Coronary artery (tissue), 2 donors: ENCODE measurements around the gene NUP214.
"Not testable (repeated sequence)": the region's sequence is repeated elsewhere in the genome, so short reads cannot be mapped to it uniquely, and the experiment has no call there.

ENCODE experiments used
- DNase-seq: peaks from one replicate; pipeline ENCODE4 v3.0.0-alpha.2; 2017; ENCODE audit warnings: low spot score
- H3K27ac ChIP-seq, 2 donors: fragments of 200-600 bp; sonication (generic); one replicate each; pipeline ENCODE4 v1.5.1; 2016 to 2019
- H3K4me3 ChIP-seq: fragments of 200-600 bp; sonication (generic); 2 replicates; pipeline ENCODE4 v1.5.1; 2016; ENCODE audit warnings: mild to moderate bottlenecking, moderate library complexity
- TF ChIP-seq, protein P1 (sequence below): fragments of 200-600 bp; sonication (generic); IDR thresholded peaks from one replicate; pipeline ENCODE4 v1.5.1; 2019; ENCODE audit warnings: antibody characterized with exemption

The NUP214 gene

DNA sequence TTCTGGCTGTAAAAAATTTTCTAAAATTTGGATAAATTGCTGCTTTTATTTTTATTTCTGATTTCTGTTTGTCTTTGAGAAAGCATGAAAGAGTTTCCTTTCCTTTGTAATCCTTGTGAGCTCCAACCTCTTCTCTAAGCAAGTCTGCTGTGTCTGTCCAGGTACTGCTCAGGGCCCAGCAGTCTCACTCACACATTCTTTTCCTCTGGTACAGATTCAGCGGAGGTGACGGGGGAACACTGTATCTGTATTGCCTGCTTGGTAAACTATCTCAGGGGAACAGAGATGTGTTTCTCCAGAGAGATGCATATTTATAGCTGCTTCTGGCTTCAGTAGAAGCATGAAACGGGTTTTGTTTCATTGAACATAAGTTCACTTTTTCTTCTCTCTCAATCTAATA lies 60.5 kb downstream of the NUP214 start:
- no peak overlapping the region for H3K27ac ChIP-seq
- DNase-seq: no peak
- TF ChIP-seq, protein P1, sequence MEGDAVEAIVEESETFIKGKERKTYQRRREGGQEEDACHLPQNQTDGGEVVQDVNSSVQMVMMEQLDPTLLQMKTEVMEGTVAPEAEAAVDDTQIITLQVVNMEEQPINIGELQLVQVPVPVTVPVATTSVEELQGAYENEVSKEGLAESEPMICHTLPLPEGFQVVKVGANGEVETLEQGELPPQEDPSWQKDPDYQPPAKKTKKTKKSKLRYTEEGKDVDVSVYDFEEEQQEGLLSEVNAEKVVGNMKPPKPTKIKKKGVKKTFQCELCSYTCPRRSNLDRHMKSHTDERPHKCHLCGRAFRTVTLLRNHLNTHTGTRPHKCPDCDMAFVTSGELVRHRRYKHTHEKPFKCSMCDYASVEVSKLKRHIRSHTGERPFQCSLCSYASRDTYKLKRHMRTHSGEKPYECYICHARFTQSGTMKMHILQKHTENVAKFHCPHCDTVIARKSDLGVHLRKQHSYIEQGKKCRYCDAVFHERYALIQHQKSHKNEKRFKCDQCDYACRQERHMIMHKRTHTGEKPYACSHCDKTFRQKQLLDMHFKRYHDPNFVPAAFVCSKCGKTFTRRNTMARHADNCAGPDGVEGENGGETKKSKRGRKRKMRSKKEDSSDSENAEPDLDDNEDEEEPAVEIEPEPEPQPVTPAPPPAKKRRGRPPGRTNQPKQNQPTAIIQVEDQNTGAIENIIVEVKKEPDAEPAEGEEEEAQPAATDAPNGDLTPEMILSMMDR: no peak
- H3K4me3 ChIP-seq: no peak overlapping the region

GRCh38 chr9:131186622-131187021 lies 61.2 kb downstream of the NUP214 start:
- TF ChIP-seq, protein P1: no peak
- no peak overlapping the region for H3K27ac ChIP-seq

DNA sequence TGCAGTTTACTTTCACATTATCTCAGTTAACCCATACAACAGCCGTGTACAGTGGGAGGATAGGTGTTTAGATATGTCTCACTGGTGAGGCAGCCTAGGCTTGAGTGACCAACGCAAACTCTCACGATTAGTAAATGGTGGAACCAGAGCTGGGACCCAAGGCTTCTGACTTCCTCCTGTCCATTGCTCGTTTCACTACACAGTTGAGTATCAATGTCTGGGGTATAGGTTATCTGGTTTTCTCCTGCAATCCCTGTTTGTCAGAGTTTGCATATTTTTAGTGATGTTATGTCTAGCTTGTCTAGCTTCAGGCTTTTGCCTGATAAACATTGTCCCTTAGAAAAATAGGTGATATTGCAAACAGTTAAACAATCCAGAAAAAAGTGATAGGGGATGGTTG lies 62.6 kb downstream of the NUP214 start:
- Histone ChIP-seq H3K27ac (no peak overlapping the region), H3K4me3 (no peak overlapping the region)
- TF ChIP-seq, protein P1: no peak
- no peak for DNase-seq

More at GRCh38 chr9:131186622-131187021, 61.2 kb downstream of the NUP214 start:
- no peak overlapping the region for H3K4me3 ChIP-seq
- DNase-seq: no peak

DNA sequence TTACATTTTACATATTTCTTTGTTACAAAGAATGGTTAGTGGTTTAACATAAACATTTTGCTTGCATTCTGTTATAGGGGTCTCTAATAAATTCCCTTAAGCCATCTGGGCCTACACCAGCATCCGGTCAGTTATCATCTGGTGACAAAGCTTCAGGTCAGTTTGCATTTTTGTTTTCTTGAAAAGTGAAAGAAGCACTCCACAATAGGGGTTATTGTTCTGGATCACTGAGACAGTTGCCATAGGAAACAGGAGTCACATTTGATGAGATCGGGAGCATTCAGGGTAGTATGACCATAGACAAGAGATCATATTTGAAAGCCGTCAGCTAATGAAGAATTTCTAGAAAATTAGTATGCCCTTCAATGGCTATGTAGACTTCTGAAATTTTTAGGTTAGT lies 63.6 kb downstream of the NUP214 start:
- no peak for DNase-seq
- TF ChIP-seq, protein P1: no peak
- Histone ChIP-seq H3K4me3 (no peak overlapping the region), H3K27ac (no peak overlapping the region)

GRCh38 chr9:131190191-131190590 lies 64.8 kb downstream of the NUP214 start:
- H3K4me3 ChIP-seq: no peak overlapping the region
- TF ChIP-seq, protein P1: no peak
- H3K27ac ChIP-seq: no peak overlapping the region
- DNase-seq: no peak

GRCh38 chr9:131191032-131191431 lies 65.6 kb downstream of the NUP214 start:
- H3K4me3 ChIP-seq, H3K27ac ChIP-seq, DNase-seq: not testable (repeated sequence)

- H3K27ac ChIP-seq: no peak overlapping the region
- H3K4me3 ChIP-seq: no peak overlapping the region
- TF ChIP-seq, protein P1: no peak
- DNase-seq: no peak
Observed at GRCh38 chr9:131191857-131192256, 66.5 kb downstream of the NUP214 start.

DNA sequence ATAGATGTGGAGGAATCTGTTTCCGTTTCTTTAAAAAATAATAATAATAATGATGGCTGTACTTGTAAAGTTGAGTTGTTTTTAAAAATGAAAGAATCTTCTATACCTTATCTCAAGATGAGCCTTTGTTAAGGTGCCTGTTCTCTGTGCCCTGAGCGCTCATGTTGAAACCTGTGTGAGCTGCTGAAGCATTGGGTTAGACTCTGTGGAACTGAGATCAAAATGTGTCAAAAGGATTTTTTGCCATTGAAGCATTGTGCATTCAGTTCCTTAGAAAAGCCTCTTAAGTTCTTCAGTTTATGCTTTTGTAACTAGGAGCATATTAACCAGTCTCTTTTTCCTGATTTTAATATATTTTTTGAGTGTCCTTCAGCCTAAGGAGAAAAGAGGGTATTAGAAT lies 67.7 kb downstream of the NUP214 start:
- H3K4me3 ChIP-seq: no peak overlapping the region
- H3K27ac ChIP-seq: no peak overlapping the region
- TF ChIP-seq, protein P1: no peak
- no peak for DNase-seq
